GM20431 (cell line): Measurements from ENCODE around the gene ELOVL6.
"Not testable (repeated sequence)": the region's sequence is repeated elsewhere in the genome, so short reads cannot be mapped to it uniquely, and the experiment has no call there.

Source experiments
- in situ Hi-C: fragments of 300-500 bp; cut with MseI, MboI; formaldehyde crosslinking; loops from one replicate; pipeline ENCODE4 v1.15.0; 2020; ENCODE audit warnings: low sequenced_read_pairs; ENCODE audit not compliant: unreplicated experiment

The ELOVL6 gene

DNA sequence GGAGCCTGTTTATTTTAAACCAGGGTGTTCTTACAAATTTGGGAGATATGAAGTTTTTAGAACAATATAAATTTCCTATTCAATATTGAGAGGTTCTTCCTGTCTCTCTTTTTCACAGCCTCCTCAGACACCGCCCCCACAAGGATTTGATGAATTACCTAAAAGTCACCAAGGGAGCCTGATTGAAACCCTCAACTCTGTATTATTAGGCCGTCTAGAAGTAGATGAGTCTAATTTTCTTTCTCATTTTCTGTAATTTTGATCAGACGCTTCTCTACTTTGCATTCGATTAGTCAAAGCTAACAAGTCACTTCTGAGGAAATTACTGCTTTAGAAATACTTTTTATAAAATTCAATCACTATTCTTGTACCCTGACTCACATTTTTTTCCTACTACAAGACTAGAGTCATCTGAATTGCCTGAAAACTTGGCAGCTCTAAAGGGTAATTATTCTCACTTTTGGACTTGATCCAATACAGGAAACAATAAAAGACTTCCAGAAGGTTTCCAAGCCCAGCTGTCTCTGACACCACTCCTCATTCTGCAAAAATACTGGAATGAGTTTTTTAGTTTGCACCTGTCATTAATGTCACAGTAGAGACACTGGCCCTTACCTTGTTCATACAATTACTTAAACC is 111.2 kb downstream of the ELOVL6 start:
- in situ Hi-C loops = no loop called here

DNA sequence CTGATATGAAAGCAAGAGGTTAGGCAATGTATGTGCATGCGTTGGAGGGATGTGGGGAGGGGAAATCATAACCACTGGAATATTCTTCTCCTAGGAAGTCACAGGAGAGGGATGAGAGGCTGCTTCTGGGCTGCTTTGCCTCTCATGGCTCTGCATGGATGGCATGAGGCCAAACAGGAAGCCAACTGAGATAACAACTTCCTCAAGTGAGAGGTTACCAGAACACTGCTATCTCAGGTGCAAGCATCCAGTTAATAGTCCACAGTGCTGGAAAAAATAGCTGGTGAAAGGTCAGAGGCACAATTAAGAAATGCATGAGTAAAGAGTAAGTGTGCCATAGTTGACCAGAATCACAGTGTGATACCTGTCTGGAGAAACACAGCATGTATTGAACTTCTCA is 113.3 kb downstream of the ELOVL6 start:
- in situ Hi-C loops = no loop called here

DNA sequence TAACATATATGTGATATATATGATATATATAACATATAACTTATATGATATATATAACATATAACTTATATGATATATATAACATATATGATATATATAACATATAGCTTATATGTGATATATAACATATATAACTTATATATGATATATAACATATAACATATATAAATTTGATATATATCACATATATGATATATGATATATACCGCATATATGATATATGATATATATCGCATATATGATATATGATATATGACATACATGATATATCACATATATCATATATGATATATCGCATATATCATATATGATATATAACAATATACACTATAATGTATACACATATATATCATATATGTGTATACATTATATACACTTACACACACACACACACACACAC is 114.3 kb downstream of the ELOVL6 start:
- in situ Hi-C loops = no loop called here

DNA sequence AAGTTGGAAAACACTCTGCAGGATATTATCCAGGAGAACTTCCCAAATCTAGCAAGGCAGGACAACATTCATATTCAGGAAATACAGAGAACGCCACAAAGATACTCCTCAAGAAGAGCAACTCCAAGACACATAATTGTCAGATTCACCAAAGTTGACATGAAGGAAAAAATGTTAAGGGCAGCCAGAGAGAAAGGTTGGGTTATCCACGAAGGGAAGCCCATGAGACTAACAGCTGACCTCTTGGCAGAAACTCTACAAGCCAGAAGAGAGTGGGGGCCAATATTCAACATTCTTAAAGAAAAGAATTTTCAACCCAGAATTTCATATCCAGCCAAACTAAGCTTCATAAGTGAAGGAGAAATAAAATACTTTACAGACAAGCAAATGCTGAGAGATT is 120.3 kb downstream of the ELOVL6 start:
- in situ Hi-C loops = not testable (repeated sequence)

DNA sequence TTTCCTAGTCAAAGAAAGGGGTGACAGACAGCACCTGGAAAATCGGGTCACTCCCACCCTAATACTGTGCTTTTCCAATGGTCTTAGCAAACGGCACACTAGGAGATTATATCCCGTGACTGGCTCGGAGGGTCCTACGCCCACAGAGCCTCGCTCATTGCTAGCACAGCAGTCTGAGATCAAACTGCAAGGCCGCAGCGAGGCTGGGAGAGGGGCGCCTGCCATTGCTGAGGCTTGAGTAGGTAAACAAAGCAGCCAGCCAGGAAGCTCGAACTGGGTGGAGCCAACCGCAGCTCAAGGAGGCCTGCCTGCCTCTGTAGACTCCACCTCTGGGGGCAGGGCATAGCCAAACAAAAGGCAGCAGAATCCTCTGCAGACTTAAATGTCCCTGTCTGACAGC is 121.6 kb downstream of the ELOVL6 start:
- in situ Hi-C loops = not testable (repeated sequence)

GRCh38 chr4:110075891-110076290 is 122.5 kb downstream of the ELOVL6 start:
- in situ Hi-C loops = no loop called here

DNA sequence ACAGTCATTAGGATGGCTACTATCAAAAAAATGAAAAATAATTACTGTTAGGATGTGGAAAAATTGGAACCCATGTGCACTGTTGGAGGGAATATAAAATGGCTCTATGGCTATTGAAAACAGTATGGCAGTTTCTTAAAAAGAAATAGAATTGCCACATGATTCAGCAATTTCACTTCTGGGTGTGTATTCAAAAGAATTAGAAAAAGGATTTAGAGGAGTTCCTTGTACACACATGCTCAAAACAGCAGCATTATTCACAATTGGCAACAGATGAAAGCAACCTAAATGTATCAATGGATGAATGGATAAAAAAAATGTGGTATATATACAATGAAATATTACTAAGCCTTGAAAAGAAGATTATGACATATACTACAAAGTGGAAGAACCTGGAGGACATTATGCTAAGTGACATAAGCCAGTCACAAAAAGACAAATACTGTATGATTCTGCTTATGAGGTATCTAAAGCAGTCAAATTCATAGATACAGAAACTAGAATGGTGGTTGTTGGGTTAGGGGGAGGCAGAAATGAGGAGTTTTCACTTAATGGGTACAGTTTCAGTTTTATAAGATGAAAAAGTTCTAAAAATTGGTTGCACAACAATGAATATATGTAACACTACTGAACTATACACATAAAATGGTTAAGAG is 123.2 kb downstream of the ELOVL6 start:
- in situ Hi-C loops = no loop called here

DNA sequence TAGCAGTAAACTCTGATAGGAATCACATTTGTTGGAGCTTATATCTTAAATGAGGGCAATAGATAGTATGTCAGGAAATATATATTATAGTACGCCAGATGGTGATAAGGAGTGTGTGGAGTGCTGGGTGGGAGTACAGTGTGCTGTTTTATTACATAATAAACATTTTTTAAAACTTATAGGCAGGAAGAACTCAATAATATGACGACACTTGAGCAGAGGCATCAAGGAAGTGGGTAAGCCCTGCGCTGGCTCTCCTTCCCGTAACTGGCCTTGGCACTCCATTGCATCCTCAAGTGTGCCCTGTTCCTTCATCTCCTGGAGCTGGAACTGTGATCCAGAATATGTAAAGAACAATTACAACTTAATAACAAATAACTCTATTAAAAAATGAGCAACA is 123.8 kb downstream of the ELOVL6 start:
- in situ Hi-C loops = no loop called here

- in situ Hi-C loops = no loop called here
Measured at GRCh38 chr4:110073053-110073845, 125.2 kb downstream of the ELOVL6 start.

GRCh38 chr4:110071466-110071865 is 126.9 kb downstream of the ELOVL6 start:
- in situ Hi-C loops = no loop called here

DNA sequence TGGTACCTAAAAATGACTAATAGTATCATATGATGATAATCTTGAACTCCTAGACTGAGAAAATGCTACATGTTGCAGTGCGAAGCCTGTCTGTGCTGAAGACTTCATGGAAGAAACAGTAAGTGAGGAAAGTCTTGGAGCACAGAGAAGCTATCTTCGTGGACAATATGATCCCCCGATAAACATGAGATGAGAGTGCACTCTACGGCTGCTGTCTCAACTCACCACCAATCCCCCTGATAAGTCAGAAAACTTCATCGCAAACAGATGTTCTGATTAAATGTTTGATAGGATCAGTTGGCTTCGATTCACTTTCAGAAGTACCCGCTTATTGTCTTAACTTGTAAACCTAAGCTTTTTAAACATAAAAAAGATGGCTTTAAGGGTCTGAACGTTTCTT is 130.2 kb downstream of the ELOVL6 start:
- in situ Hi-C loops = no loop called here

GRCh38 chr4:110064934-110065333 is 133.5 kb downstream of the ELOVL6 start:
- in situ Hi-C loops = no loop called here

DNA sequence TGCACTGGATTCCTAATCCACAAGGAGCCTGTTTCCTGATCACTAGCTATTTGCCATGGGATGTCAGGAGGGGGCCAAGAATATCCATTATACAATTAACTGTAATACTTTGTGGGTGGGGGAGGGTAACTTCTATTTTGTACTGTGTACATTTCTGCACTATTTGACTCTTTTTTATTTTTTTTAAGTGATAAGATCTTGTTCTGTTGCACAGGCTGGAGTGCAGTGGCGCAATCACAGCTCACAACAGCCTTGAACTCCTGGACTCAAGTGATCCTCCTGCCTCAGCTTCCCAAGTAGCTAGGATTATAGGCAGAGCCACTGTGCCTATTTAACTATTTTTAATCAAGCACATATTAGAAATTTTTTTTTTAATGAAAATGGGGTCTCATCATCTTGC is 134.1 kb downstream of the ELOVL6 start:
- in situ Hi-C loops = no loop called here

DNA sequence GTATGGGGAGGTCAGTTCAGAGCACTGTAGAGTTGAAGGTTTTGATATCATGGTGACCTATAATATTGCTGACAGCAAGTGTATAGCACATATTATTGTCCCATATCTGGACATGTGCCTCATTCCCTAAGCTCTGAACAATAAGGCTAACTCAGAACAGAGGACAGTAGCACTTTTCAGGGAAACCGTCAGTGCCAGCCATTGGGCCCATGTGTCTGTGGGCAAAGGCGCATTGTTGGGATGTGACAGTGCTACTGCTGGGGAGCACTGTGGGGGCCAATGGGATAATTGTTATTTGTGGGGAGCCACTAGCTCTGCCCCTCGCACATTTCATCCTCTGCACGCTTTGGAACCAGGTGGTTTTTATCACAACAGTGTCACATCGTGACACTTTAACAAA is 136.2 kb downstream of the ELOVL6 start:
- in situ Hi-C loops = no loop called here

GRCh38 chr4:110061076-110061475 is 137.3 kb downstream of the ELOVL6 start:
- in situ Hi-C loops = no loop called here

- in situ Hi-C loops = no loop called here
Measured at GRCh38 chr4:110059556-110060191, 138.7 kb downstream of the ELOVL6 start.

- in situ Hi-C loops = no loop called here
Measured at GRCh38 chr4:110058677-110059076, 139.7 kb downstream of the ELOVL6 start.

DNA sequence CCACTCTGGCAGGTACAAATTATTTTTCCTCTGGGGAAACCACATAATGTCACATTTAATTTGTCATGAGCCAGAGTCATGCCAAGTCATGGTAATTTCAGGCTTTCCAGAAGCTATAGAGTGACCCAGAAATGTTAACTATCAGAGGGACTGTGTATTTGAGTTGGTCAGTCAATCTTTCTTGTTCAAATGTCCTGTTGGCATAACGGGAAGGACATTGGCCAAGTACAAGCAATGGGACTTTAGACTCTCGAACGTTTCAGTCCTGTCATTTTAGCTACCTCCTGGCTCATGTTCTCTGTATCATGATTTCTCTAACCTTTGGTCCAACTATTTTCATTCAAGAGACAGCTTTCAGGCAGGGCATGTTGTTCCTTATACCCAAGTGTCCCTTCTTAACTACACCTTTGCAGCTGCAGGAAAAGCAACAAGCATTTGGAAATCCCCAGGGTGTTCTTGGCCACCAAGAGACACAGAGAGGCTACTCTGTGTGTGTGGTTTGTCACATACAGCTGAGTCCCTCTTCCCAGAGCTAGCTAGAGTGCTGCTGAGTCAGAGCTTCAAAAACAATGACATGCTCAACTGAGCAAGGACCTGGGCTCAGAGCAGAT is 143.2 kb downstream of the ELOVL6 start:
- in situ Hi-C loops = no loop called here

GRCh38 chr4:110049951-110050925 is 148.2 kb downstream of the ELOVL6 start:
- in situ Hi-C loops = loop anchor here (10.0 kb wide), 1 partner anchor 155 kb away; no protein-coding TSS in a partner anchor
